ENCODE data around the gene UBL3. TPM values are rescaled to one million over a fixed set of nuclear protein-coding genes. Genes with fewer than 3 reads are reported as not detected.

Gene UBL3
- polyA plus RNA-seq, 3 donors, result 36.4 to 37.4 (median 37.3) TPM

GRCh38 chr13:29861694-29862110, 11.3 kb upstream of the UBL3 start:
- no peak for DNase-seq

DNA sequence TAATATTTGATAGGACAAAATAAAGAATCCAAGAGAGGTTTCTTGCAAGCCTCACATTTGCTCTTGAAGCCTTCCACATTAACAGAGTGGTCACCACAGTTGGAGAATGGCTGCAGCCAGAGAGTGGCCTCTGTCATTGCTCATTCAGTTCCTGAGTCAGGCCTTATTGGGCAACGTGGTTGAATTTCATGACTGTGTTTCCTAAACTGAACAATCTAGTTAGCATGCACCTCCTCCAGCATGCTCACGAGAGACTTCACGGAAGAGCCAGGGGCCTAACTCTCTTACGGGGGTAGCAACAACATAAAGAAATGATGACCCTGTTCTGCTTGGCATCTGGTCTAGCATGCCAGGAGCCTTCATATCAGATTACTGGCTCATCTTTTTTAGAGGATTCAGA, 9.6 kb upstream of the UBL3 start:
- no peak for DNase-seq

- no peak for DNase-seq
These were observed 8.2 kb upstream of the UBL3 start for GRCh38 chr13:29858667-29859066.

DNA sequence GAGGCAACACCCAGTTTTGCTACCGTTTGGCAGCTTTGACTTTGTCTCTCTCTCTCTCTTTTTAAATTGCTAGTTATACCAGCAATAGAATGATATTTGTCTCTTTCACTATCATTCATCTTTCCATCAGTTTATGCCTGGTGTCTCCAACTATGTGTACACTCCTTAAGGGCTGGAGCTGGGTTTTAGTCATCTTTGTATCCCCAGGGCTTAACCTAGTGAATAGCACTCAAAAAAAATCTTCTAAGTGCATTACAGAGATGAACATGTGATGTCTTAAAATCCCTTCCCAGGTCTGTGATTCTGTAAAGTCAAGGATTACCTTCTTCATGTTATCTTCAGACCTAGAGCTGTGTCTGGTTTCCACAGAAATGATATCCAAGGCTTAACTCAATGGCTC, 7.8 kb upstream of the UBL3 start:
- DNase-seq, result no peak

- DNase-seq, result no peak
These were observed 6.7 kb upstream of the UBL3 start for GRCh38 chr13:29857085-29857484.

- no peak for DNase-seq
These were observed 6.0 kb upstream of the UBL3 start for GRCh38 chr13:29856426-29856825.

GRCh38 chr13:29855784-29856183, 5.4 kb upstream of the UBL3 start:
- no peak for DNase-seq

GRCh38 chr13:29855009-29855408, 4.6 kb upstream of the UBL3 start:
- no peak for DNase-seq

GRCh38 chr13:29853131-29853530, 2.7 kb upstream of the UBL3 start:
- DNase-seq, result no peak

DNA sequence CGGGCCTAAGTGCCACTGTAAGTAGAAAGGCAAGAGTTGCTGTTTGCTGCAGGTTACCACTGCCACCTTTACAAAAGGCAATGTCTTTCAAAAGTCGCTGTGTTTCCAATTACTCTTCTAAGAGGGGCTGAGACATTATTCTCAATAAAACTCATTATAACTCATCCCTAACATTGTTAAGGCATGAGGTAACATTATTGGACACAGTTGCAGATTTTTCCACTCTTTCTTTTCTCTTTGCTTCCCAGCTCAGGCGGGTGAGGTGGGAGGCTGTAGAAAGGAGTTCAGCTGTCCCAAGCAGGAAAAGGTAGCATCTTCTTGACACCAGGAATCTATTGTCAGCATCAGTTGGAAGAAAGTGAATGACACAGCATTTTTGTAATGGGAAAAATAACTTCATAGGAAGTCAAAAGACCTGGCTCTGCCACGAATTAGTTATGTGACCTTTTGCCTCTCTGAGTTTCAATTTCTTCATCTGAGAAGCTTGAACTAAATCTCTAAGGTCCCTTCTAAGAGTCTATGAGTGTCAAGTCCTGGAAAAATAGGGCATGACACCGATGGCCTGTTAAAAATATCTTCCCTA, 2.1 kb upstream of the UBL3 start:
- DNase-seq, result no peak

DNA sequence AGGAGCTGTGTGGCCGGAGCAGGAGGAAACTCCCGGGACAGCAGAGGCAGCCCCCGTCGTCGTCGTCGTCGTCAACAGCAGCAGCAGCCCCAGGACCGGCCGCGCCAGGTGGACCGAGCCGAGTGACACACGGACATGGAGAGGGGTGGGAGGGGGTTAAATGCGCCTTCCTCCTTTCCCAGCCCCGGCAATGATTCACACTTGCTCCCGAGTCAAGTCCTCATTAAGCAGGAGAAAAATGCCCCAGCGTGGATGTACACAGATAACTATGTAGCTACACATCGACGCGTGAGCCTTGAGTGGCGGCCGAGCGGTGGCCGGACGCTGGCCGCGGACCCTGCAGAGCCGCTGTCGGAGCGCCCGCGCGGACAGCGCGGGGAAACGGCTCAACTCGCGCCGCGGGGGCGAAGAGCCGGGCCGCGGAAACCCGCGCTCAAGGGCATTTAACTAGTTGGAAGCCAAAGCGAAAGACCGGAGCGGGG, 645 bp downstream of the UBL3 start:
- DNase-seq, result peak; percentile 60

DNA sequence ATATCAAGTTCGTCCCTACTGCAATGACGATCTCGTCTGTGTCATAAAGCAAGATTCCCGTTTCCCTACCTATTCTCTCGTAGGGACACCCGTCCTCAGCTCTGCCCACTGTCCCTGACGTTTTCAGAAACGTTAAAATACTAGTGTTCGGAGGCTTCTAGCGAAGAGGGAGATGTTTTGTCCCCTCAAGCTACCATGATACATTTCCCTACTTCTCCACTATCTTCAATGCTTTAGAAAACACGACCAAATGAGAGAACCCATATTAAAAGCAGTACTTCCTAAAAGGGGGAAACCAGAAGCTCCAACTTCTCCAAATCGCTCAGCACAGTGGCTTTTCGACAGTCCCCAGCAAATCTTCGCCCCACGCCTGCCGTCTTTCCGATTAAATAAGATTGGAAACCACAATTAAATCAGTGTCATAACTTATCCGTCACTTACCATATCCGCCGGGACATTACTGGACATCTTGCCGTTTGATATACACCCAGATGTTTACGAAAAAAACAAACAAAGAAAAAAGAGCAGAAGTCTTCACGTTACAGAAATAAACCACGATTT, 1.3 kb downstream of the UBL3 start:
- DNase-seq, result peak; percentile 44

DNA sequence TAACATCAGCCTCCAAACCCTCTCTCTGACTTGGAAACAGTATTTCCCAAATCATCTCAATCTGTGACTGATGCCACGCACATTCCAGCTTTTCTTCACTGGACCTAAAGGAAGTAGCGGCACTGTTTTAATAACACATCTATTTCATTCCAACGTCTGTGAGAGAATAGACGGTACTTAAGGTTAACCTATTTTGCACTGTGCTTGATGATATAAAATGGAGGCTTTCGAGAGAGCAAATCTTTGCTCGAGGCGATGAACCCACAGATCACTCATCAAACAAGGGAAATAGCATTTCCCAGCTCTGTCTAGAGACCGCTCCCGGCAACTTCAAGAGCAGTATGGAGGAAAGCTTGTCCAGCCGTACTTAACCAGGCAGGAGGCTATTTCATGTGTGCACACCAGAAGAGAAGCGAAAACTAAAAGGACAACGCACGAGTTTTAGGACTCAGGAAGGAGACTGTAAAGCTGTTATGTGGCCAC, 2.9 kb downstream of the UBL3 start:
- DNase-seq, result peak; percentile 27

DNA sequence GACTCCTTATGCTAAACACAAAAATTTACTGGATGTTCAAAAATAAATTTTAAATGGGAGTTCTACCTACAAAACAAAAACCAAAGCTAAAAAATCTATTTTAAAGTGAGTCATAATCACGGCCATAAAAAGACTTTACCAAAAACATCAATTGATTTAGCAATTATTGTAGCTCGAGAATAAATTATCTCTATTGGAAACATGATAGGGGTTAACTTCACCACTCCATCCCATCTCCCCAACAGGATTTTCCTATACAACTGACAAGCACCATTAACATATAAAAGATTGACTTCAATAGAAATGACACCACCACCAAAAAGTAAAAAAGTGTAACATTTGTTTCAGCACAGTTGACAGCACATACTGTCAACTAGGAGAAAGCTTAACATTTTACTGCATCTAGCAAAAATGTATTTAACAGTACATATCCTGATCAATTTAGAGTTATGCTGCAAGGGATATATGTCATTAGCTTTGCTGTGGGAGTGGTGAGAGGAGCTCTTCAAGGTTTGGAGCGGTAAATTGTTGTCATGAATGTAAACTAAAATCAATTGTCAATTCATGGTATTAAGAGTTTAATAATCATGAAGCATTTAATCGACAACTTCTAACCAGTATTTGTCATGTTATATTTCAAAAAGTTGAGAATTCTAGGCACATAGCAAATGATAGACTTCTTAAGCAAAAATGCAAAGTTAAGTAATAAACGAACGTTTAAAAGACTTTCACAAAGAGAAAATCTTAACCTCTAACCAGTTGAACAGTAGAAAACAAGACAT, 3.8 kb downstream of the UBL3 start:
- DNase-seq, result no peak

- no peak for DNase-seq
These were observed 4.9 kb downstream of the UBL3 start for GRCh38 chr13:29845440-29846056.

DNA sequence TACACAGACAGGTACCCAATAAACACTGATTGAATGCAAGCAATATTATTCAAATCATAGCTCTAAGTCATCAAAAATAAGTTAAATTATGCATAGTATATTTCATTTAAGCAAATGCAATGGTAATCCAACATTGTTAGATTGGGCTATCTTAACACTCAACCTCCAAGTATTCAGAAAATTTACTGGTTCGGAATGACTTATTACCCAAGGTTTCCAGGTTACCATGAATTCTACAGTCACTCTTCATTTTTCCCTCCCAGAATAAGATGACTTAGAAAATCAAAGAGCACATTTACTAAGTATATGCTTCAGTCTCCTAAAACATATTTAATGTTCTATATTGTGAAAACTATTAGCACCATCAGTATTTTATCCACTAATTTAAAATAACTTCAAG, 6.0 kb downstream of the UBL3 start:
- no peak for DNase-seq

- DNase-seq, result no peak
These were observed 9.8 kb downstream of the UBL3 start for GRCh38 chr13:29840585-29840984.

- DNase-seq, result no peak
These were observed 14.9 kb downstream of the UBL3 start for GRCh38 chr13:29835280-29836061.

GRCh38 chr13:29832761-29833298, 17.6 kb downstream of the UBL3 start:
- no peak for DNase-seq

GRCh38 chr13:29830000-29830399, 20.4 kb downstream of the UBL3 start:
- DNase-seq, result no peak

- no peak for DNase-seq
These were observed 31.3 kb downstream of the UBL3 start for GRCh38 chr13:29819143-29819542.
